Measurements from ENCODE around the gene CT47C1.

CT47C1 gene

DNA sequence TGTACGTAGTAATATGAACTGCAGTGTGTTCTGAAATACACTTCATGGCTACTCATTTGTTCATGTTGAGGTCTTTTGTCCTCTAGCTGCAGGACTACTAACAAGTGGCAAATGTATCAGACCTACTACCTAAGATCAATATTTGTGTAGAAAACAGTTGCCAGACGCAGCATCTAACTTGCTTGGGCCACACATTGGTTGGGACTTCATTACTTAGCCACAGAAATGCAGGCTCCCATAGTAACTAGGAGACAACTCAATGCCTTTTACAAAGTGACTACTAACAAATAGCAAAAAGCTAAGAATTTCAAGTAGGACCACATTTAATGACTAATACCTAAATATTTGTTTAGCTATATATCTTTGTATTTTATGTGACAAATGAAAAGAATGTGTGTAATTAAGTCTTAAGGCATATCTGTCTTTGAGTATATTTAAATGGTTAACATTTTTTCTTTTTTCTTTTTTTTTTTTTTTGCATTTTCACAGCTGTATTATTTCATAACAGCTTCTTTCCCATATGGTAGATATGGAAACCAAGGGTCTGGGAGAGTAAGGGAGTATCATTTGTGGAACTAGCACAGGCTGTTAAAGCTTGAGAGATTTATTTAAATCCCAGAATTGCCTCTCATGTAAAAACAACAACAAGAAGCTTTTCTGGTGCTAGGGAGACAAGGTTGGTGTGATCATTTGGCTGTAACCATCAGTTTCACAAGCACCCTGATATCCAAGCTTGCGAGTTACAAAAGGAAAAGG is 2.7 kb downstream of the CT47C1 start:
- no peak for DNase-seq

DNA sequence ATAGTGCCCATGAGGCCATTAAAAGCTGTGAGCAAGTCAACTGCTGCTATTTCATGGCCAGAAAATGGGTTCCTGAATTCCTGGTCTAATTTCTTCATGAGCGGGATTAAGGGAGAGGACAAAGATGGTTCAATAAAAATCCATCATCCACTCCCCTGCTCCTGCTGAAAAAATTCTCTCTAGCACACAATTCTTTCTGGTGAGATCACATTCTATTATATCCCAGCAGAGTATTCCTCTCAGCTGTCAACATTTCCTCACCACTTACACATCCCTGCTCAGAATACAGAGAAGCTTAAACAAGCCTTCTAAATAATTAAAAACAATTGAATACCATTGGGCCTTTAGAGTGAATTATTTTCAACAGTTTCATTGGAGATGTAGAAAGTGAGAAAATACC is 9.5 kb downstream of the CT47C1 start:
- no peak for DNase-seq

DNA sequence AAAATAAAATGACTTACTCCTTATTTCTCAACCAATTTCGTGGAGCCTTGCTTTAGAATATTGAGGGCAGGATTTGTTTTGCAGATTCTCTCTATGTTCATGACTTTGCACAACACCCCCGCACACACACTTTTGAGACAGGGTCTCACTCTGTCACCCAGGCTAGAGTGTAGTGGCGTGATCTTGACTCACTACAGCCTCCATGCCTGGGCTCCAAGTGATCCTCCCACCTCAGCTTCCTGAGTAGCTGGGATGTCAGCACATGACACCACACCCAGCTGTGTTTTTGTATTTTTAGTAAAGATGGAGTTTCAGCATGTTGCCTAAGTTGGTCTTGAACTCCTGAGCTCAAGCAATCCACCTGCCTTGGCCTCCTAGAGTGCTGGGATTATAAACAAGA is 12.0 kb downstream of the CT47C1 start:
- no peak for DNase-seq

DNA sequence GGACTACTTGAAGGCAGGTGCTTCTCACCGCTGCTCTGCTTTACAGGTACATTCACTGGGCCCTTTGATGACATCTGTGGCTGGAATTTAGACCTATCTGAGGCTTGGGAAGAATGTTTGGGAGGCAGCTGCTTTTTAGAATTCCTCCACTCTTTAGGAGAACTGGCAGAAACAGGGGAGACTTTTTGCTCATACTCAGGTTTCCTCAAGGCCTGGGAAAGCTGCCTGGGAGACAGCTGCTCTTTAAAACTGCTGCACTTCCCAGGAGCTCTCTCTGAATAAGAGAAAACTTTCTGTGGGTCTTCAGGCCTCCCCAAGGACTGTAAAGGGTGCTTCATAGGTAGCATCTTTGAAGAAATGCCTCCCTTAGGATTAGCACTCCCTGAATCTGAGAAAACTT is 14.3 kb downstream of the CT47C1 start:
- no peak for DNase-seq

DNA sequence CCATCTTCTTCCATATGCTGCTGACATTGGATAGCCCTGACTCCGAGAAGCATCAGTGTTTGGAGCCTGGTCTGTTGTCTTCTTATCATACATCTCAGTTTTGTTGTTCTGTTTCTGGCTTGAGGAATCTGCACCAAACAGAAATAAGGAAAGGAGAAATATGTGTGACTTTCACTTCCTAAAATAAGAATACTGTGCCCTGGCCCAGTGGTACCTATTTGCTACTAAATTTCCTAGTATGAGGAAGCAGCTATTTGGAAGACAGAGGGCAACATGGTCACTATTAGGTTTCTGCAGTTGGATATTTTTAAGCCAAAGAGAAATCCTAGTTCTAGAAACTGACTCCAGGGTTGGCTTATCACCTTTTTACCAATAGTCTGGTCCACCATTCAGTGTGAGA is 16.8 kb downstream of the CT47C1 start:
- DNase-seq: no peak

DNA sequence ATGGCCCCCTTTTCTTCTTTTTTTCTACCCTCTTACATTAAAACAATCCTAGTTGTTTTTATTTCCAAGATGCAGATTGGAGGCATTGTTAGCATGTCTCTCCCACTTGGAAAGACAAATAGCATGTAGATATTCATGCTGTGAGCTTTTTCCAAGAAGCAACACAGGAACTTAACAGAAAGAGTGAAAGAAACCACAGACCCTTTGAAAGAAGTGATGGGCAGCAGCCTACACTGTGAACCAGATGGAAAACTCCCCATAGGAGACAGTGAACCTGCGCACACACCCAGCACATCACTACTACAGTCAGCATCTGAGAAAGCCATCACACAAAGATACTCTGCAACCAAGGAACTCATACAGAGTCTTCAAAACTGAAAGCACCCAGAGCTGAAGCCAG is 17.8 kb downstream of the CT47C1 start:
- DNase-seq: no peak

DNA sequence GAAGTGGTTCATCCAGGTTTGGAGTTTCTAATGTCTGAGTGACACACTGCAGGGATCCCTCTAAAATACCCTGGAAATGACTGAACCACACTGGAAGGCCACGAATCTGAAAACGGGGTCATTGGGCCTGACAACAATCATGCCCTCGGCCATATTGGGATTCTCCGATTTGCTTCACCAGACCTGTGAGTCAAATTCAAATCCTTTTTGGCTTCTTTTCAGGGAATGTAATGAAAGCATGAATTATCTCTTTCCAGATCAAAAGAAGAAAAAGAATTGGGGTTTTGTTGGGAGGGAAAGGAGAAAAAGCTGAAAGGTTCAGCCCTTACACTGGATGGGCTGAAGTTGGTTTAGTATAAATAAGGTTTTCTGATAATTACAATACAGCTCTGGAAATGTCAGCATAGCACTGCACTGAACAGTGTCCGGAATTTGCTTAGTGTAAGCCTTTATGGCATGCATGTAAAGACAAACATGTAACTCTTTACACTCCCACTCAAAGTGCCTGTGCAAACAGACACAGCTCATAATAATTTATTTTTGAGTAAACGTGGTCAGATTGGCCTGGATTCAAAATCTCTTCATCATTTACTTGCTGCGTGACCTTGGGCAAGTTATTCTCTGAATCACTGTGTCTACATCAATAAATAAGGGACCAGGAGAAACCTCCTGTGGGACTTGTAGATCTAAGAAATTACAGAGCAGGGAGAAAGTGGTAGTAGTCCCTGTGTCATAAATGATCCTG is 21.4 kb downstream of the CT47C1 start:
- no peak for DNase-seq

DNA sequence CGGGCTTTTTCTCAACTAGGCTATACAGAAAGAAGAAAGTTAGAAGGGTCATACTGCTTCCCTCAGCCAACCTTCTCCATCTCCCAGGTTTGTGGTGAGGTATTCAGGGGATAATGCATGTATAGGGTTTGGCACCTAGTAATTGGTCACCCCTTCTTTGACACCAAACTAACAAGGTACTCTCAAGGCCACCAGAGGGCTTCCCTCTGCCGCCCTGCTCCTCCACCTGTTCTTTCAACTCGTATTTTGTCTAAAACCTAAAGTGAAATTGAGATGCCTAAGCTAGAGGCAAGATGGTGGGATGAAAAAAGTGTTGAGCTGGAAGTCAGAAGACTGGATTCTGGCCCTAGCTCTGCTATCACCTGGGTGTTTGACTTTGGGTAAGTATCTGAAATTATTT is 22.0 kb downstream of the CT47C1 start:
- no peak for DNase-seq

DNA sequence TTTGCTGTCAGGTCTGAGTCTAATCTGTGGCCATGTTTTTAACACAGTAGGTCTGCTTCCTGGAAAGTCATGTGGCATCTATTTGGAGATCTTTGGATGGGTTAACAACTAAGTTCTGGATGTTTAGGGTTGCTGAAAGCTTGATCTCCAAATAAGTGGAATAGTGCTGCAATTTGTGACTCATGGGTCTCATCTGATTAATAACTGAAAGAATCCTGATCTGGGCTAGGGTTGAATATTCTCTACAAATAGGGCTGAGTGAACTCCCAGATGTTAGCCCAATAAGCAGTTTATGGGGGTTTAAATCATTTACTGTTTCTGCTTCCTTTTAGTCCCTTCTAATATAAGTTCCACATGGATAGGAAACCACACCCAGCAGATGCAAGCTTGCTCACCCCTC is 23.1 kb downstream of the CT47C1 start:
- no peak for DNase-seq

DNA sequence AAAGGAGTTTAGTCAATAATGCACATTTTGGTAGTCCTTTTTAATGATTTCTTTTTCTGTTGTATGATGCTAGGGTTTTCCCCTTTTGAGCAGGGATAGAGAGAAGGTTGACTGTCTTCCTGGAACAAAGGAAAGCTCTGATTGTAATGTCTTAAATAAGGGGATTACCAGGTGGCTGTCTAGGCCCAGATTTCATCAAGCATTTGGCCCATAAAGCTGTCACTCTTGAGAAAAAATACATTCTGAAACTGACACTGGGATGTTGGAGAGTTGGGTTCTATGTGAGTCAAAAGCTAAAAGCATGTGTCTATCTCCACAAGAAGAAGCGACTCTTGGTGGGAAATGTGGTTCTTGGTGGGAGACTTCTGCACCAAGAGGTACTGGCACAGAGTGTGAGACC is 28.4 kb downstream of the CT47C1 start:
- no peak for DNase-seq

DNA sequence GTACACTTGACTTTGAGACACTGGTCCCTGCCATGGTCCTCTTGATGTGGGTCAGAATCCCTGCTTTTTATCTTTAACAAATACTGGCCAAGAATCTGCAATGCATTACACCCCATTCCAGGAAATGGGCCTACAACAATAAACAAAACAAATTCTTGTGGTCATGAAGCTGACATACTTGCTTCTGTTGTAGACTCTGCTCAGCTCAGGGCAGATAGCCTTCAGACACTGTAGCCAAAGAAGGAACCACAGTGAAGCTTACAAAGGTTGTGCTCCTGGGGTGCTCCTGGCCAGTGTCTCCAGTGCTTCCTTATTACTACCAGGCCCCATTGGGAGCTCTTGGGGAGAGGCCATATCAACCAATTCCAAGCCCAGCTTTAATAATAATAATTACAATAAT is 33.0 kb downstream of the CT47C1 start:
- no peak for DNase-seq

DNA sequence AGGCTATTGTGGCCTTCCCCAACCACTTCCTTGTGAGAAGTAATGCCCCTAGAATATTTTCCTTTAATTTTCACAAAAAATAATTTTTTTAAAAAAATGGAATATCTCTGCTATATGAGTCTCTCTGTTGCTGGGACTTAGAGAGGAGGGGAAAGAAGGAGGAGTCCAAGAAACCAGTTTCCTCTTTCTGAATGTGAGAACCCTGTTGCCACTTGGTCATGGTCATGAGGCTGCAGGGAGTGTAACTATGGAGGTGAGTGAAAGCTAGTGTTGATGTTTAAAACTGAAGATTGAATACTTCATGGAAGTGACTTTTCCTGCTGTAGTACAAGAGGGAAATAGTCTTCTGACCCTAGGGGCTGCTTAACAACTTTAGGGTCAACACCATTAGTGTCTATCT is 34.4 kb downstream of the CT47C1 start:
- DNase-seq: no peak

DNA sequence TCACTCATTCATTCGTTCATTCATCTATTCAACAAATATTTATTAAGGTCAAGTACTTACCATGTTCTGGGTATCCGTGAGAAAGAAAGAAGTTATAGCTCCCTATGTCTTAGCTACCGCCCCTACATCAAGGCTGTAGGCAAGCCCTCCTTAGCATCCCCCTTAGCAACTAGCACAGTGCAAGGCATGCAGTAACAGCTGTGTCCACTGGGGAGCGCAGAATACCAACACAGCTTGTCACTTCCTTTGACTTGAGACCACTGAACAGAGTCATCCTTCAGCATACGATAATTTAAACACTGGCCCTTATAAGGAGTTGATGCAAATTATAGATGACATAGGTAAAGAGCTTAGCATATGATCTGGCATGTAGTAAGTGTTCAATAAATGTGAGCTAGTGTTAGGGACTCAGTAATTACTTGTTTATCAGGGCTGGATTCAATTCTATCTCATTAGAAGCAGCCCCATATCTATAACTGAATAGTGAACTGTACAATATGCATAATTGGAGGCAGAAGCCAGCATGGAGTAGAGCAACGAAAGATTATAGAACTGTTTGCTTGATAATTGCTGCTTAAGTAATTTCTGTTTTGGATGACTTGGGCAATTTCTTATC is 46.1 kb downstream of the CT47C1 start:
- DNase-seq: no peak

DNA sequence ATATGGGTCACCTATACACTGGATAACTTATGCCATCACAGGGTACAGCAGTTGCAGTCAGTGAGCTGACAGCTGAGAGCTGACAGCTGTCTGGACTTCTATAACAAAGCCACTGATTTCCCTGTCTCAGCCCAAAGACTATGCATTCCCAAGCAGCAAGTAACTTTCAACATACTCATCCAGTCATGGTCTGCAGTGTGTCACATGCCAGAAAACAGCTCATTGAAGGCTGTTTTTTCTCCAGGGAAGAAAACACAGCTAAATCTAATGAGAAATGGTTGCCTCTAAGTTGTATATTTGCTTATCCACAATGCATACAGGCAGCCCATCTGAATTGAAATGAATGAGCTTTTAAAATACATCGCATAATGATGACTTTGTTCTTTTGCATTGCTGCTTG is 48.5 kb downstream of the CT47C1 start:
- DNase-seq: no peak

Data from GF-D8 (cell line).